HFFc6 (cell line): Measurements from ENCODE around the gene ZNRF1. TPM values are rescaled to one million over a fixed set of nuclear protein-coding genes. Genes with fewer than 3 reads are reported as not detected.
"Not testable (repeated sequence)": the region's sequence is repeated elsewhere in the genome, so short reads cannot be mapped to it uniquely, and the experiment has no call there.

Experiments
- DNase-seq: peaks from one replicate; pipeline ENCODE4 v3.0.0-alpha.2; 2018
- H3K27ac Mint-ChIP-seq: 2 replicates; pipeline ENCODE4 v1.8.0; 2020; ENCODE audit warnings: mild to moderate bottlenecking, mixed read lengths
- H3K27me3 Mint-ChIP-seq: 2 replicates; pipeline ENCODE4 v1.8.0; 2021; ENCODE audit warnings: mild to moderate bottlenecking, moderate library complexity, mixed read lengths; ENCODE audit not compliant: insufficient read depth
- H3K36me3 Mint-ChIP-seq: 2 replicates; pipeline ENCODE4 v1.8.0; 2021; ENCODE audit warnings: low read depth, mixed read lengths
- H3K4me1 Mint-ChIP-seq: 2 replicates; pipeline ENCODE4 v1.8.0; 2020; ENCODE audit warnings: low read depth, mixed read lengths
- H3K4me3 Mint-ChIP-seq: 2 replicates; pipeline ENCODE4 v1.8.0; 2020; ENCODE audit warnings: mild to moderate bottlenecking, moderate library complexity, mixed read lengths
- H3K9me3 Mint-ChIP-seq: 2 replicates; pipeline ENCODE4 v1.8.0; 2020; ENCODE audit warnings: mild to moderate bottlenecking, mixed read lengths
- CTCF ChIP-seq: fragments of 200-600 bp; sonication (generic); IDR thresholded peaks from 2 replicates; pipeline ENCODE4 v1.5.0; 2021; ENCODE audit warnings: antibody characterized with exemption, mild to moderate bottlenecking
- total RNA-seq, 6 experiments: library from RNA; stranded (reverse); fragmentation: NEBNext Ultra II Directional; extraction: Animal tissue kit (Norgen Biotek cat#: 25700); gene quantifications; 2 replicates in 1 of 6; 3 replicates in 5 of 6; pipeline ENCODE4 v1.2.3, GENCODE V29; 2021

ZNRF1 gene
- total RNA-seq, 6 experiments from 2014 or later, result 21.7 to 31.3 (median 28.0) TPM

DNA sequence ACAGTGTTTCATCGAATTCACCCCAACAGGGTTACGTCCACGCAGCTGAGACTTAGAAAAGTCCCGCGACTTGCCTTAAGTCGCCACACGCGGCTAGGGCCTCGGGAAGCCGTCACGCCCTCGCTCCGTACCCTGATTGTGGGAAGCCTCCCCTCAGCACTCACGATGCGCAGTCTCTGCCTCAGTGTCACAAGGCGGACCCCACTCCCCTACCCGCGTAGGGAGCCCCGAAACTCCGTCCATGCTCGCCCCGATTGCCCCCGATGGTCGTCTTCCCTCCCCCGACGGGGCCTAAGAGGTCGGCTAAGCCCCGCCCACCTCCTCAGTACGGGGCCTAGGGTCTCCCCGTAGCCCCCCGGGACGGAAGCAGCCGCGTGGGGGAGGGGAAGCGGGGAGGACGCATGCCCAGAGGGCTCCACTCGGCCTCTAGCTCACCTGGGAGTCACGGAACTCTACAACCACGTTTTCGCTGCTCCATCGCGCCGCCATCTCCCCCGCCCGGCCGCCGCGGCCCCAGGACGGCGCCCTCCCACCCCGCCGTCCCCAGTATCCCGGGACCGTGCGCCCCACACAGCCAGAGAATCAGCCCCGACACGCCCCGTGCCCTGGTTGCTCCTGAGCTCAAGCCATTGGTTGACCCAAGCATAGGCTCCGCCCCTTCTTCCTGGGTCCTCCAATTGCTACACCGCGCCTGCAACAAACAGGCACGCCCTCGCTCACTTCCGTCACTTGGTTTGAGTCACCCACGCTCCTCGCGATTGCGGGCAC lies 14.1 kb upstream of the ZNRF1 start, which contains the start of gene WDR59:
Gene WDR59 (minus strand): TSS at position 595 of the 768 bp plus-strand sequence. CDS start 106 bp downstream, at position 489.
- peak within 1 kb of the TSS; percentile 90 for H3K4me3 Mint-ChIP-seq
- no peaks in the 10 kb centered on the region for H3K27me3 Mint-ChIP-seq
- DNase-seq, result peak; percentile 99
- H3K36me3 Mint-ChIP-seq, result peaks cover 4% of the 10 kb centered on the region; the same call in 1 of the 2 replicates
- TF ChIP-seq CTCF, result no peak
- peaks cover 5% of the 10 kb centered on the region for H3K4me1 Mint-ChIP-seq
- no peaks in the 10 kb centered on the region for H3K9me3 Mint-ChIP-seq
- H3K27ac Mint-ChIP-seq, result peak within 1 kb of the TSS; percentile 77

GRCh38 chr16:74987027-74987681 lies 11.7 kb upstream of the ZNRF1 start:
- Mint-ChIP-seq H3K27me3 (no peaks in the 10 kb centered on the region), H3K4me3 (no peak overlapping the region), H3K36me3 (peaks cover 4% of the 10 kb centered on the region; the same call in 1 of the 2 replicates), H3K9me3 (no peaks in the 10 kb centered on the region), H3K27ac (no peak overlapping the region), H3K4me1 (peaks cover 5% of the 10 kb centered on the region)
- no peak for TF ChIP-seq CTCF
- no peak for DNase-seq

DNA sequence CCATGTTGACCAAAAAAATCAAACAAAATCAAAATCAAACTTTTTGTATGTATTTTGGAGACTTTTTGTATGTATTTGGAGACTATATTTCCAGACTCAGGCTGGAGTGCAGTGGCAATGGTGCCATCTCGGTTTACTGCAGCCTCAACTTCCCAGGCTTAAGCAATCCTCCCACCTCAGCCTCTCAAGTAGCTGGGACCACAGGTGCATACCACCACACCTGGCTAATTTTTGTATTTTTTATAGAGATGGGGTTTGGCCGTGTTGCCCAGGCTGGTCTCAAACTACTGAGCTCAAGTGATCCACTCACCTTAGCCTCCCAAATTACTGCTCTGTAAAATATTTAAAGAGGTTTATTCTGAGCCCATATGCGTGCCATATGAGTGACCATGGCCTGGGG lies 9.0 kb upstream of the ZNRF1 start:
- H3K27me3 Mint-ChIP-seq, DNase-seq, H3K36me3 Mint-ChIP-seq, H3K27ac Mint-ChIP-seq, H3K9me3 Mint-ChIP-seq, H3K4me1 Mint-ChIP-seq, H3K4me3 Mint-ChIP-seq: not testable (repeated sequence)

DNA sequence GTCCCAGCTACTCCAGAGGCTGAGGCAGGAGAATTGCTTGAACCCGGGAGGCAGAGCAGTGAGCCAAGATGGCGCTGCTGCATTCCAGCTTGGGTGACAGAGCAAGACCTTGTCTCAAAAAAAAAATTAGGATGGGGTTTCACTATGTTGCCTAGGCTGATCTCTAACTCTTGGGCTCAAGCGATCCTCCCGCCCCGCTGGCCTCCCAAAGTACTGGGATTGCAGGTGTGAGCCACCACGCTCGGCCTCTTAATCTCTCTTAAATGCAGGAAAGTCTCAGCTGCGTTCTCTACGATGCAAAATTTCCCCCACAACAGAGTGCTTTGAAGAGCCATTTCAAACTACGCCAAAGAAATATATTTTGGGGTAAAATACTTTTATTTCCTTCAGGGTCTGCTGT lies 8.0 kb upstream of the ZNRF1 start:
- no peaks in the 10 kb centered on the region for H3K36me3 Mint-ChIP-seq
- H3K27me3 Mint-ChIP-seq, result peaks cover 2% of the 10 kb centered on the region; the same call in 1 of the 2 replicates
- H3K27ac Mint-ChIP-seq, result no peak overlapping the region
- TF ChIP-seq CTCF, result no peak
- no peaks in the 10 kb centered on the region for H3K4me1 Mint-ChIP-seq
- DNase-seq, result no peak
- H3K4me3 Mint-ChIP-seq, result no peak overlapping the region
- H3K9me3 Mint-ChIP-seq, result no peaks in the 10 kb centered on the region

GRCh38 chr16:74991268-74991592 lies 7.6 kb upstream of the ZNRF1 start:
- Mint-ChIP-seq H3K27ac (no peak overlapping the region), H3K4me1 (no peaks in the 10 kb centered on the region), H3K4me3 (no peak overlapping the region), H3K9me3 (no peaks in the 10 kb centered on the region), H3K36me3 (no peaks in the 10 kb centered on the region), H3K27me3 (peaks cover 2% of the 10 kb centered on the region; the same call in 1 of the 2 replicates)
- no peak for DNase-seq
- TF ChIP-seq CTCF, result no peak
